Right lobe of liver (tissue), 6 donors: ENCODE data around the gene KDM4C. TPM values are rescaled to one million over a fixed set of nuclear protein-coding genes. Genes with fewer than 3 reads are reported as not detected.

Experiments used
- ATAC-seq, 4 donors: fragments of 200-7000 bp; cut with Tn5 transposase; one replicate each; pipeline ENCODE4 v1.9.1; 2020; ENCODE audit warnings: mild to moderate bottlenecking in 4 of 4, moderate library complexity in 4 of 4
- DNase-seq, 3 donors: peaks; one replicate each; pipeline ENCODE4 v3.0.0-alpha.2; 2020
- H3K27ac ChIP-seq, 3 donors: fragments of 200-600 bp; one replicate each; pipeline ENCODE4 v1.8.0; 2022
- H3K27me3 ChIP-seq, 2 donors: fragments of 200-600 bp; one replicate each; pipeline ENCODE4 v1.8.0; 2022
- H3K36me3 ChIP-seq, 4 donors: fragments of 200-600 bp; sonication (generic) in 1 of 4; one replicate each; pipeline versions ENCODE4 v1.5.1 to v1.8.0; 2017 to 2022; ENCODE audit warnings: control low read depth in 1 of 4
- H3K4me1 ChIP-seq, 4 donors: fragments of 200-600 bp; sonication (generic) in 1 of 4; one replicate each; pipeline versions ENCODE4 v1.5.1 to v1.8.0; 2017 to 2022; ENCODE audit warnings: control low read depth in 1 of 4
- H3K4me3 ChIP-seq, 3 donors: fragments of 200-600 bp; one replicate each; pipeline ENCODE4 v1.8.0; 2022
- H3K9me3 ChIP-seq, 4 donors: fragments of 200-600 bp; sonication (generic) in 1 of 4; one replicate each; pipeline versions ENCODE4 v1.5.1 to v1.8.0; 2017 to 2022; ENCODE audit warnings: control low read depth in 1 of 4
- CTCF ChIP-seq, 4 donors: fragments of 200-600 bp in 3 of 4; fragments of 450-650 bp in 1 of 4; IDR thresholded peaks; one replicate each; pipeline versions ENCODE4 v1.5.1 to v1.8.0; 2016 to 2022; ENCODE audit warnings: antibody characterized with exemption in 4 of 4, mild to moderate bottlenecking in 2 of 4
- POLR2A ChIP-seq: fragments of 450-650 bp; IDR thresholded peaks from one replicate; pipeline ENCODE4 v1.6.1; 2017; ENCODE audit warnings: antibody characterized with exemption, mild to moderate bottlenecking
- WGBS: methylation state at CpG from one replicate; pipeline ENCODE4 v1.1.6; 2018; ENCODE audit warnings: low coverage, low lambda C conversion rate; ENCODE audit not compliant: insufficient coverage; ENCODE audit errors: missing lambda C conversion rate; 5-methylcytosine and 5-hydroxymethylcytosine counted together
- intact Hi-C, 2 donors: fragments of 100-400 bp; cut with DNase I; formaldehyde crosslinking; loops; one replicate each; pipeline versions ENCODE4 v1.11.2 to v1.14.1; 2022
- total RNA-seq, 6 experiments: library from RNA; depleted of rRNA in 2 of 6; stranded (reverse); fragments of >200 nt in 2 of 6; fragmentation: NEBNext Ultra II Directional in 3 of 6; extraction: Animal tissue kit (Norgen Biotek cat#: 25700) in 3 of 6; gene quantifications; one replicate each; pipeline versions ENCODE4 v1.1.0 to v1.2.4, GENCODE V29; 2016 to 2023
- donor health status: DM: no; HTN: yes; CAD: no.
- donor health status: DM: no; HTN: no; CAD: no.
- donor health status: DM: no; HTN: no; CAD: no.
- donor health status: DM: no; HTN: yes; CAD: no.
- donor health status: DM: no; HTN: yes; CAD: no.

Gene KDM4C
- total RNA-seq, 6 experiments from 2014 or later: 14.1 to 20.9 (median 15.3) TPM

- no peak for DNase-seq
- H3K27ac ChIP-seq: no peak overlapping the region
- H3K4me3 ChIP-seq: no peak overlapping the region
- peaks cover 0 to 11% (median 2%) of the 10 kb centered on the region in 4 donors for H3K4me1 ChIP-seq
- 91% methylated on average over 6 of the region's 6 CpGs for WGBS
- intact Hi-C loops: no loop called here
- peaks cover 0 to 7% (median under 1%) of the 10 kb centered on the region in 4 donors for H3K36me3 ChIP-seq
- H3K9me3 ChIP-seq: no peaks in the 10 kb centered on the region
- ATAC-seq: no peak
- TF ChIP-seq CTCF (IDR thresholded peaks at IDR 0.05): no peak
- TF ChIP-seq POLR2A: no peak
- no peaks in the 10 kb centered on the region for H3K27me3 ChIP-seq
Measured at GRCh38 chr9:6893350-6894131, 135.8 kb downstream of the KDM4C start.

GRCh38 chr9:6894135-6894534 is 136.4 kb downstream of the KDM4C start:
- peaks cover 0 to 11% (median 2%) of the 10 kb centered on the region in 4 donors for H3K4me1 ChIP-seq
- no peaks in the 10 kb centered on the region for H3K27me3 ChIP-seq
- H3K9me3 ChIP-seq: no peaks in the 10 kb centered on the region
- TF ChIP-seq POLR2A (no peak), CTCF (IDR thresholded peaks at IDR 0.05) (no peak)
- no peak overlapping the region for H3K4me3 ChIP-seq
- ATAC-seq (no peak), DNase-seq (no peak)
- WGBS: 71% methylated on average over 3 of the region's 3 CpGs
- peaks cover 0 to 7% (median under 1%) of the 10 kb centered on the region in 4 donors for H3K36me3 ChIP-seq
- no peak overlapping the region for H3K27ac ChIP-seq
- intact Hi-C loops: no loop called here

- Histone ChIP-seq H3K27me3 (no peaks in the 10 kb centered on the region), H3K9me3 (no peaks in the 10 kb centered on the region), H3K36me3 (peaks cover 0 to 7% (median under 1%) of the 10 kb centered on the region in 4 donors), H3K4me3 (no peak overlapping the region), H3K4me1 (peaks cover 0 to 18% (median 2%) of the 10 kb centered on the region in 4 donors), H3K27ac (no peak overlapping the region)
- DNase-seq (no peak), ATAC-seq (no peak)
- 94% methylated on average over 1 of the region's 1 CpG for WGBS
- intact Hi-C loops: no loop called here
- TF ChIP-seq CTCF (IDR thresholded peaks at IDR 0.05) (no peak), POLR2A (no peak)
Measured at GRCh38 chr9:6895754-6896153, 138.0 kb downstream of the KDM4C start.

GRCh38 chr9:6896562-6896961 is 138.8 kb downstream of the KDM4C start:
- no peak for ATAC-seq

More at GRCh38 chr9:6896562-6896961, 138.8 kb downstream of the KDM4C start:
- Histone ChIP-seq H3K27me3 (no peaks in the 10 kb centered on the region), H3K4me1 (peaks cover 0 to 21% (median 2%) of the 10 kb centered on the region in 4 donors), H3K9me3 (no peaks in the 10 kb centered on the region), H3K36me3 (peaks cover 0 to 7% (median under 1%) of the 10 kb centered on the region in 4 donors), H3K4me3 (no peak overlapping the region), H3K27ac (no peak overlapping the region)
- 100% methylated on average over 2 of the region's 2 CpGs for WGBS
- intact Hi-C loops: no loop called here
- DNase-seq: no peak
- TF ChIP-seq POLR2A: no peak
- no peak for TF ChIP-seq CTCF (IDR thresholded peaks at IDR 0.05)
